Suppressor macrophage (primary cell): ENCODE results near the gene HDAC3.

ENCODE experiments used
- DNase-seq, 4 experiments: peaks; one replicate each; pipeline ENCODE4 v3.0.0-alpha.2; 2020 to 2022
- total RNA-seq, 17 experiments: gene quantifications; one replicate each; lab custom pipeline; 2026; ENCODE audit warnings: mixed read lengths in 6 of 17, inconsistent platforms in 3 of 17; lab: John Stamatoyannopoulos, UW

The HDAC3 gene
- 23.4 to 82.0 (median 52.1) reads per million in 17 experiments for total RNA-seq

- peak; percentile 94 to 98 (median 96) for DNase-seq
These were observed at the start of gene HDAC3, which contains the start of gene RELL2 for GRCh38 chr5:141636413-141637122. Gene HDAC3 (minus strand): TSS chr5:141636849. CDS start chr5:141636790, 59 bp downstream. Gene RELL2 (plus strand): TSS chr5:141636997. CDS start chr5:141638226, 1,229 bp downstream.

- peak in 3 of 4 experiments; percentile 24 to 59 (median 55) for DNase-seq
These were observed 48.9 kb upstream of the HDAC3 start for GRCh38 chr5:141685591-141685990.

GRCh38 chr5:141683596-141684141 lies 47.0 kb upstream of the HDAC3 start:
- peak in 1 of 4 experiments; percentile 28 for DNase-seq

GRCh38 chr5:141681695-141682641 lies 45.3 kb upstream of the HDAC3 start, which contains the start of gene ARAP3:
Gene ARAP3 (minus strand): TSS chr5:141682230. CDS start chr5:141680486, 1,744 bp downstream.
- peak; percentile 64 to 90 (median 80) for DNase-seq

GRCh38 chr5:141681295-141681694 lies 44.6 kb upstream of the HDAC3 start:
- no peak for DNase-seq

GRCh38 chr5:141680751-141681201 lies 44.1 kb upstream of the HDAC3 start:
- peak in 1 of 4 experiments; percentile 55 for DNase-seq

GRCh38 chr5:141680178-141680577 lies 43.5 kb upstream of the HDAC3 start:
- DNase-seq, result no peak

- DNase-seq, result no peak
These were observed 40.8 kb upstream of the HDAC3 start for GRCh38 chr5:141677415-141677814.

GRCh38 chr5:141675672-141676071 lies 39.0 kb upstream of the HDAC3 start:
- DNase-seq, result no peak

GRCh38 chr5:141674747-141675146 lies 38.1 kb upstream of the HDAC3 start:
- no peak for DNase-seq

- peak in 2 of 4 experiments; percentile 64 to 68 for DNase-seq
These were observed 36.5 kb upstream of the HDAC3 start for GRCh38 chr5:141672841-141673813.

GRCh38 chr5:141672071-141672840 lies 35.6 kb upstream of the HDAC3 start:
- DNase-seq, result no peak

GRCh38 chr5:141669520-141669919 lies 32.9 kb upstream of the HDAC3 start:
- peak in 3 of 4 experiments; percentile 36 to 54 (median 52) for DNase-seq

- DNase-seq, result peak; percentile 29 to 68 (median 36)
These were observed 32.1 kb upstream of the HDAC3 start for GRCh38 chr5:141668601-141669265.

- no peak for DNase-seq
These were observed 29.6 kb upstream of the HDAC3 start for GRCh38 chr5:141665995-141666940.

- DNase-seq, result peak; percentile 83 to 89 (median 87)
These were observed 28.2 kb upstream of the HDAC3 start for GRCh38 chr5:141664733-141665461.

- no peak for DNase-seq
These were observed 26.9 kb upstream of the HDAC3 start for GRCh38 chr5:141663506-141663905.

GRCh38 chr5:141662028-141662427 lies 25.4 kb upstream of the HDAC3 start:
- no peak for DNase-seq
